HG03095 (cell line): ENCODE results near the gene HNRNPA2B1.
"Not testable (repeated sequence)": the region's sequence is repeated elsewhere in the genome, so short reads cannot be mapped to it uniquely, and the experiment has no call there.

Experiments used
- ATAC-seq: cut with Tn5 transposase; IDR thresholded peaks from one replicate; pipeline ENCODE4 v1.9.1; 2021; ENCODE audit warnings: moderate library complexity; ENCODE audit not compliant: unreplicated experiment

HNRNPA2B1 gene

DNA sequence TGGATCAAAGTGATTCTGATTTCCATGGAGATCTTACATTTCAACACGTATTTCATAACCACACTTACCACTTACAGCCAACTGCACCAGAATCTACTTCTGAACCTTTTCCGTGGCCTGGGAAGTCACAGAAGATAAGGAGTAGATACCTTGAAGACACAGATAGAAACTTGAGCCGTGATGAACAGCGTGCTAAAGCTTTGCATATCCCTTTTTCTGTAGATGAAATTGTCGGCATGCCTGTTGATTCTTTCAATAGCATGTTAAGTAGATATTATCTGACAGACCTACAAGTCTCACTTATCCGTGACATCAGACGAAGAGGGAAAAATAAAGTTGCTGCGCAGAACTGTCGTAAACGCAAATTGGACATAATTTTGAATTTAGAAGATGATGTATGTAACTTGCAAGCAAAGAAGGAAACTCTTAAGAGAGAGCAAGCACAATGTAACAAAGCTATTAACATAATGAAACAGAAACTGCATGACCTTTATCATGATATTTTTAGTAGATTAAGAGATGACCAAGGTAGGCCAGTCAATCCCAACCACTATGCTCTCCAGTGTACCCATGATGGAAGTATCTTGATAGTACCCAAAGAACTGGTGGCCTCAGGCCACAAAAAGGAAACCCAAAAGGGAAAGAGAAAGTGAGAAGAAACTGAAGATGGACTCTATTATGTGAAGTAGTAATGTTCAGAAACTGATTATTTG, 15.3 kb downstream of the HNRNPA2B1 start:
- peak; percentile 34 for ATAC-seq

DNA sequence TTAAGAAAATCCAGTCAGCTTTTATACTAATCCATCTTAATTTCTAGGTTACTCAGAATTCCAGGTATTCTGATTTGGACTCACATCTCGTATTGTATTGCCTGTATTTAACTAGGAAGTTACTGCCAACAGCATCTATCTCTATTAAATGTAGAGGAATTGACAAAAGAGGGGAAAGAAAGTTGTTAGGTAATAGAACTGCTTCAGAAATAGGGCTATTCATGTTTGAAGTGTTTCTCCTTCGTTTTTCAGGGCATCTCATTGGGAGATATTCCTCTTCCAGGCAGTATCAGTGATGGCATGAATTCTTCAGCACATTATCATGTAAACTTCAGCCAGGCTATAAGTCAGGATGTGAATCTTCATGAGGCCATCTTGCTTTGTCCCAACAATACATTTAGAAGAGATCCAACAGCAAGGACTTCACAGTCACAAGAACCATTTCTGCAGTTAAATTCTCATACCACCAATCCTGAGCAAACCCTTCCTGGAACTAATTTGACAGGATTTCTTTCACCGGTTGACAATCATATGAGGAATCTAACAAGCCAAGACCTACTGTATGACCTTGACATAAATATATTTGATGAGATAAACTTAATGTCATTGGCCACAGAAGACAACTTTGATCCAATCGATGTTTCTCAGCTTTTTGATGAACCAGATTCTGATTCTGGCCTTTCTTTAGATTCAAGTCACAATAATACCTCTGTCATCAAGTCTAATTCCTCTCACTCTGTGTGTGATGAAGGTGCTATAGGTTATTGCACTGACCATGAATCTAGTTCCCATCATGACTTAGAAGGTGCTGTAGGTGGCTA, 16.1 kb downstream of the HNRNPA2B1 start:
- not testable (repeated sequence) for ATAC-seq

- no peak for ATAC-seq
Observed at GRCh38 chr7:26183545-26184280, 16.8 kb downstream of the HNRNPA2B1 start.

- ATAC-seq, result no peak
Observed at GRCh38 chr7:26182706-26183105, 17.8 kb downstream of the HNRNPA2B1 start.

- ATAC-seq, result no peak
Observed at GRCh38 chr7:26182283-26182682, 18.3 kb downstream of the HNRNPA2B1 start.

DNA sequence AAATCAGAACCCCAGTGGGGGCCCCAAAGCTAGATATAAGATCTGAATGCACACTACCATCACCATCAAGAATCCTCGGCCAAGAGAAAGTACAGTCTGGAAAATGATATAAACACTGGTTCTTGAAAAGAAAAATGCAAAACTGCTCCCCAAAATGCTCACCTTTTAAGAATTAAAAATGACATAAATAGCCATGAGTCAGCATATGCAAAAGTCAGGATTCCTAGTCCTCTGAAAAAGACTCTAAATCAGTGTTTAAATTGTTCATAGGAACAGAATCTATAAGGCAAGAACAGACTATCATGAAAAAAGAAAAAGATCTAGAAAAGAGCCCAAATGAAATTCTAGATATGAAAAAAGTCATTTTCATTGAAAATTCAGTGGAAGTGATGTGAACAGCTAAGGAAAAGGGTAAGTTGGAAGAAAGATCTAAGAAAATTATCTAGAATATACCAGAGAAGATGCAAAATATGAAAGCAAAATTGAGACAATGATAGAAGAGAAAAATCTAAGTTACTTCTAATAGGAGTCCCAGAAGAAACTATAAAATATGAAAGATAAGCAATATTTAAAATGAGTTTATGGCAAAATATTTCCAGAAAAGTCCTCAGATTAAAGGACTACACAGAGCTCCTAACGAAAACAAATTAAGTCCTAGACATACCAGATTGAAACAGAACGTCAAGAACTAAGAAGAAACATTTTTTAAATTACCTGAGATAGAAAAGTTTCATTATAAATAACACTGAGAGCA, 18.9 kb downstream of the HNRNPA2B1 start:
- no peak for ATAC-seq

DNA sequence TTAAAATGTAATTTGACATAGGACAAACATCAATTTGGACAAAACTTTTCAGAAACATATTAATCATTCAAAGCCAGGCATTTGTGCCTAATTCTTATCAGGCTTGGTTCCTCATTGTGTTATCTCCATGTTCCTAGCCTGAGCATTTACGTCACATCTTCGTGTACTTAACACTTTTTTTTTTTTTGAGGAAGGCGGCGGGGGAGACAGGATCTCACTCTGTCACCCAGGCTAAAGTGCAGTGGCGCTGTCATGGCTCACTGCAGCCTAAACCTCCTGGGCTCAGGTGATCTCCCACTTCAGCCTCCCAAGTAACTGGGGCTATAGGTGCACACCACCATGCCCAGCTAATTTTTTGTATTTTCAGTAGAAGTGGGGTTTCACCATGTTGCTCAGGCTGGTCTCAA, 19.8 kb downstream of the HNRNPA2B1 start:
- no peak for ATAC-seq

DNA sequence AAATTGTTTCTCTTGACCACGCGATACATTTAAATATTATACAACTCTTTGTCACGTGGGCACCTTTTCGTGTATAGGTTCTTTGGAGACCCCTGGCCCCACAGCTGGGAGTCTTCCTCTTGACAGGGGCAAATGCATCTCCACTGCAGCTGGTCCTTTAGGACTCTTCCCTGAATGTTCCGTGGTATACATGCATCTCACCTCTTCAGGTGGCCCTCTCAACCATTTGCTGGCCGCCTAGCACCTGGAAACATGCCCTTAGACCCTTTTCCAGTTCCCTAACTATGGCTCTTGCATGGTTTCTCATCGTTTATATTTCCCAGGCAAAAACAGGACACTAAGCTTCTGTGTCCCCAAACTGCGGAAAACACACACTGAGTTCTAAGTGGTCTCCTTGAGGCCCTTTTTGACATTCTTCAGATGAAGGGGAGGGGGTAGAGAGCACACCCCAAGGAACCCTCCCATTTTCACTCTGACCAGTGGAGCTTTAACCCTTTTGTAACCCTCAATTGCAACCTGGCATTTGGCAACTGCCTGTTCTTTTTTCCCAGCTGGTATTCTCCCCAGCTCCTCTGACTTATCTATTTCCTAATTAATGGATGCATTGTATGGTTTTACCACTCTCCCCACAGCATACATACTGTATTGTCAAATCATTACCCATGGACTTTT, 20.6 kb downstream of the HNRNPA2B1 start:
- no peak for ATAC-seq

DNA sequence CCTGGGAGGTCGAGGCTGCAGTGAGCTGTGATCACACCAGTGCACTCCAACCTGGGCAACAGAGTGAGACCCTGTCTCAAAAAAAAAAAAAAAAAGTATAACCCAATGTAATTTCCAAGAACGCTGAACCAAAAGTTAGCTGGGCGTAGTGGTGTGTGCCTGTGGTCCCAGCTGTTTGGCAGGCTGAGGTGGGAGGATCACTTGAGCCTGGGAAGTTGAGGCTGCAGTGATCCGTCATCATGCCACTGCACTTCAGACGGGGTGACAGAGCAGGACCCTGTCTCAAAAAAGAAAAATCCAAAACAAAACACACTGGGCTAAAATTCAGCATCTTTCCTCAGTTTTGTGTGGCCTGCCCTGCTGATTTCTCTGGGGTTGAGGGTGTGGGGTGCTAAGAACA, 21.1 kb downstream of the HNRNPA2B1 start:
- no peak for ATAC-seq

GRCh38 chr7:26178272-26178960, 22.1 kb downstream of the HNRNPA2B1 start:
- ATAC-seq, result no peak

- ATAC-seq, result not testable (repeated sequence)
Observed at GRCh38 chr7:26177269-26177668, 23.3 kb downstream of the HNRNPA2B1 start.

- not testable (repeated sequence) for ATAC-seq
Observed at GRCh38 chr7:26176696-26177095, 23.9 kb downstream of the HNRNPA2B1 start.

DNA sequence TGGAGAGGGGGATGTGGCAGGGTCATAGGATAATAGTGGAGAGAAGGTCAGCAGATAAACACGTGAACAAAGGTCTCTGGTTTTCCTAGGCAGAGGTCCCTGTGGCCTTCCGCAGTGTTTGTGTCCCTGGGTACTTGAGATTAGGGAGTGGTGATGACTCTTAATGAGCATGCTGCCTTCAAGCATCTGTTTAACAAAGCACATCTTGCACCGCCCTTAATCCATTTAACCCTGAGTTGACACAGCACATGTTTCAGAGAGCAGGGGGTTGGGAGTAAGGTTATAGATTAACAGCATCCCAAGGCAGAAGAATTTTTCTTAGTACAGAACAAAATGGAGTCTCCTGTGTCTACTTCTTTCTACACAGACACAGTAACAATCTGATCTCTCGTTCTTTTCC, 24.6 kb downstream of the HNRNPA2B1 start:
- ATAC-seq, result not testable (repeated sequence)

DNA sequence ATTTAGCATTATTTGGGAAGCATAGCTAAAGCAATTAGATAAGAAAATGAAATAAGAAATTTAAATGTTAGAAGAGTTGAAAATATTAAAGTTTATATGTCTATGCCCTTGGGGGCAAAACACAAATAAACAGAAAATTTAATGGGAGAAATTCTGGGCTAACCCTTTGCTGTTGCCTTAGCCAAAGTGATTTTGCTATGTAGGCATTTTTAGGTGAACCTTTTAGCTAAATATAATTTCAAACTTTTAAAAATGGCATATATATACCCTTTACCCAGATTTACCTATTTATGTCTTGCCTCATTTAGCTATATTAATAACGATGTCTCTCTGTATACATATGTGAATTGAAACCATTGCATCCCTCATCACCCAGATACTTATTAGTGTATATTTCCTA, 28.5 kb downstream of the HNRNPA2B1 start:
- no peak for ATAC-seq

DNA sequence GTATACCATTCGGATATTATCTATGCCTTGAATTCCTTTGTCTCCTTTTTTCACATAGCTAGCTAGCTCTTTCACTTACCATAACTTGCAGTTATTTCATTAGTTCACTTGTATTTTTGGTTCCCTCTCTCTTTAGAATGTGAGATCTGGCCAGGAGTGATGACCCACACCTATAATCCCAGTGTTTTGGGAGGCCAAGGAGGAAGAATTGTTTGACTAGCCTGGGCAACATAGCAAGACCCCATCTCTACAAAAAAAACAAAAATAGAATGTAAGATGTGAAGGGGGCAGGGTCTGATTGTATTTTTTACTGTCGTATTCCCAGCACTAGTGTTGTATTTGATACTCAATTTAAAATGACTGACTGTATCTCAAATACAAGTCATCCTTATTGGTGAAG, 28.9 kb downstream of the HNRNPA2B1 start:
- no peak for ATAC-seq

- ATAC-seq, result no peak
Observed at GRCh38 chr7:26170663-26171062, 29.9 kb downstream of the HNRNPA2B1 start.

GRCh38 chr7:26169271-26169670, 31.3 kb downstream of the HNRNPA2B1 start:
- ATAC-seq, result no peak

GRCh38 chr7:26168458-26169023, 32.0 kb downstream of the HNRNPA2B1 start:
- ATAC-seq, result no peak

DNA sequence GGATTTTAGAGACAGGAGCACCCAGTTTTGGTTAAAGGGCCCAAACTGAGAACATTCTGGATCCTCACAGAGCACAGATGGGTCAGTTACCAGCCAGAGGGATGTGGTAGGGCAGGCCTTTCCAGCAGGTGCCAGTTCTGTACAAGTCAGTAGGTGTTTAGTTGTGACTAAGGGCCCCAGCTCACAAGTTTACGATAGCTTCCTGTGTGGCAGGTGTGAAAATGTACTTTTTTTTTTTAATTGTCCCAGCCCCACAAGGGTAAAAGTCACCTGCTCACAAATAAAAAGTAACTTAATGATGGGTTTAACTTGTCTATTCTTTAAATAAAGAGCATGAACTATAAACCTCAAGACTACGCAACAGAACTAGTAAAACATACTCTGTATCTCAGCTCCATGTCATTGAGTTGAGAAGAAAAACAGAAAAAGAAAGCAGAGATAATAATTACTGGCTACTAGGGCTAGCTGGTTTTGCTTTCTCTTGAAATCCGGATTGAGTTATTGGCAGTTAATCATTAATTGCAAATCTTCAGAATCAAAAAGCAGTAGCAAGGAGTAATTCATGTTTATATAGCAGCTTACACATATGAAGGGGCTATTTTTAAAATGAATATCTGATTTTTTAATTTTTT, 33.1 kb downstream of the HNRNPA2B1 start:
- peak; percentile 75 for ATAC-seq
